Loucy (cell line): ENCODE measurements around the gene ZNRD2.
A peak's percentile ranks its signal among the peaks of the same experiment; 100 is the strongest.

Experiments used
- H2AFZ ChIP-seq: fragments of 200-600 bp; sonication (generic); 2 replicates; pipeline ENCODE4 v1.6.0; 2016; ENCODE audit warnings: antibody characterized with exemption, mild to moderate bottlenecking, low read length, moderate library complexity
- H3F3A ChIP-seq: fragments of 200-600 bp; 2 replicates; pipeline ENCODE4 v1.6.0; 2016; ENCODE audit warnings: antibody characterized with exemption, low read depth, mild to moderate bottlenecking
- H3K27me3 ChIP-seq: fragments of 200-600 bp; sonication (generic); 2 replicates; pipeline ENCODE4 v1.6.1; 2014; ENCODE audit warnings: low read length, mild to moderate bottlenecking; ENCODE audit not compliant: insufficient read depth, poor library complexity, severe bottlenecking
- H3K36me3 ChIP-seq: fragments of 200-600 bp; sonication (generic); 2 replicates; pipeline ENCODE4 v1.6.1; 2016; ENCODE audit warnings: low read length; ENCODE audit not compliant: insufficient read depth
- H3K4me1 ChIP-seq: fragments of 200-600 bp; sonication (generic); 2 replicates; pipeline ENCODE4 v1.5.1; 2014; ENCODE audit warnings: low read length, mild to moderate bottlenecking; ENCODE audit not compliant: insufficient read depth, poor library complexity, severe bottlenecking
- H3K4me2 ChIP-seq: fragments of 200-600 bp; sonication (generic); 2 replicates; pipeline ENCODE4 v1.6.0; 2014; ENCODE audit warnings: antibody characterized with exemption, low read length, low read depth, mild to moderate bottlenecking; ENCODE audit not compliant: poor library complexity, severe bottlenecking
- H3K4me3 ChIP-seq: fragments of 200-600 bp; sonication (generic); 2 replicates; pipeline ENCODE4 v1.5.1; 2014; ENCODE audit warnings: low read length, mild to moderate bottlenecking, mixed read lengths; ENCODE audit not compliant: poor library complexity, severe bottlenecking
- H3K79me2 ChIP-seq: fragments of 200-600 bp; sonication (generic); 2 replicates; pipeline ENCODE4 v1.6.1; 2014; ENCODE audit warnings: low read length; ENCODE audit not compliant: insufficient read depth
- H3K9ac ChIP-seq: fragments of 200-600 bp; sonication (generic); 2 replicates; pipeline ENCODE4 v1.6.0; 2014; ENCODE audit warnings: mild to moderate bottlenecking, low read depth, low read length, moderate library complexity; ENCODE audit not compliant: poor library complexity, severe bottlenecking
- H3K9me2 ChIP-seq: fragments of 200-600 bp; sonication (generic); replicated peaks from 2 replicates; pipeline ENCODE4 v1.6.1; 2016; ENCODE audit warnings: low read depth, low read length, mixed read lengths
- H3K9me3 ChIP-seq: fragments of 200-600 bp; sonication (generic); 2 replicates; pipeline ENCODE4 v1.6.1; 2014; ENCODE audit warnings: mild to moderate bottlenecking, antibody characterized with exemption, low read length, low read depth; ENCODE audit not compliant: insufficient read depth
- H4K20me1 ChIP-seq: fragments of 200-600 bp; sonication (generic); 2 replicates; pipeline ENCODE4 v1.6.0; 2014; ENCODE audit warnings: antibody characterized with exemption, low read length, mild to moderate bottlenecking; ENCODE audit not compliant: insufficient read depth, poor library complexity, severe bottlenecking
- EZH2phosphoT487 ChIP-seq: fragments of 200-600 bp; IDR thresholded peaks from 2 replicates; pipeline ENCODE4 v1.6.1; 2018; ENCODE audit warnings: antibody characterized with exemption, mild to moderate bottlenecking, moderate library complexity, borderline replicate concordance
- TF ChIP-seq, protein P1 (sequence below): fragments of 200-600 bp; sonication (generic); conservative IDR thresholded peaks from 2 replicates; pipeline ENCODE4 v1.5.1; 2014; ENCODE audit warnings: mild to moderate bottlenecking, antibody characterized with exemption, low read length

The ZNRD2 gene

GRCh38 chr11:65606876-65607613 lies 36.8 kb downstream of the ZNRD2 start:
- H3F3A ChIP-seq: no peaks in the 10 kb centered on the region
- H4K20me1 ChIP-seq: peaks cover 22% of the 10 kb centered on the region
- H3K9ac ChIP-seq: no peak overlapping the region
- no peak overlapping the region for H3K4me3 ChIP-seq
- no peak overlapping the region for H3K4me2 ChIP-seq
- peaks cover 42% of the 10 kb centered on the region for H3K79me2 ChIP-seq
- H3K27me3 ChIP-seq: no peaks in the 10 kb centered on the region
- peaks cover 41% of the 10 kb centered on the region; the same call in 1 of the 2 replicates for H3K36me3 ChIP-seq
- H2AFZ ChIP-seq: no peak overlapping the region
- peaks cover 29% of the 10 kb centered on the region for H3K4me1 ChIP-seq
- H3K9me3 ChIP-seq: no peaks in the 10 kb centered on the region
- H3K9me2 ChIP-seq: no peaks in the 10 kb centered on the region
- TF ChIP-seq, protein P1, sequence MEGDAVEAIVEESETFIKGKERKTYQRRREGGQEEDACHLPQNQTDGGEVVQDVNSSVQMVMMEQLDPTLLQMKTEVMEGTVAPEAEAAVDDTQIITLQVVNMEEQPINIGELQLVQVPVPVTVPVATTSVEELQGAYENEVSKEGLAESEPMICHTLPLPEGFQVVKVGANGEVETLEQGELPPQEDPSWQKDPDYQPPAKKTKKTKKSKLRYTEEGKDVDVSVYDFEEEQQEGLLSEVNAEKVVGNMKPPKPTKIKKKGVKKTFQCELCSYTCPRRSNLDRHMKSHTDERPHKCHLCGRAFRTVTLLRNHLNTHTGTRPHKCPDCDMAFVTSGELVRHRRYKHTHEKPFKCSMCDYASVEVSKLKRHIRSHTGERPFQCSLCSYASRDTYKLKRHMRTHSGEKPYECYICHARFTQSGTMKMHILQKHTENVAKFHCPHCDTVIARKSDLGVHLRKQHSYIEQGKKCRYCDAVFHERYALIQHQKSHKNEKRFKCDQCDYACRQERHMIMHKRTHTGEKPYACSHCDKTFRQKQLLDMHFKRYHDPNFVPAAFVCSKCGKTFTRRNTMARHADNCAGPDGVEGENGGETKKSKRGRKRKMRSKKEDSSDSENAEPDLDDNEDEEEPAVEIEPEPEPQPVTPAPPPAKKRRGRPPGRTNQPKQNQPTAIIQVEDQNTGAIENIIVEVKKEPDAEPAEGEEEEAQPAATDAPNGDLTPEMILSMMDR: no peak
- no peak for TF ChIP-seq EZH2phosphoT487

DNA sequence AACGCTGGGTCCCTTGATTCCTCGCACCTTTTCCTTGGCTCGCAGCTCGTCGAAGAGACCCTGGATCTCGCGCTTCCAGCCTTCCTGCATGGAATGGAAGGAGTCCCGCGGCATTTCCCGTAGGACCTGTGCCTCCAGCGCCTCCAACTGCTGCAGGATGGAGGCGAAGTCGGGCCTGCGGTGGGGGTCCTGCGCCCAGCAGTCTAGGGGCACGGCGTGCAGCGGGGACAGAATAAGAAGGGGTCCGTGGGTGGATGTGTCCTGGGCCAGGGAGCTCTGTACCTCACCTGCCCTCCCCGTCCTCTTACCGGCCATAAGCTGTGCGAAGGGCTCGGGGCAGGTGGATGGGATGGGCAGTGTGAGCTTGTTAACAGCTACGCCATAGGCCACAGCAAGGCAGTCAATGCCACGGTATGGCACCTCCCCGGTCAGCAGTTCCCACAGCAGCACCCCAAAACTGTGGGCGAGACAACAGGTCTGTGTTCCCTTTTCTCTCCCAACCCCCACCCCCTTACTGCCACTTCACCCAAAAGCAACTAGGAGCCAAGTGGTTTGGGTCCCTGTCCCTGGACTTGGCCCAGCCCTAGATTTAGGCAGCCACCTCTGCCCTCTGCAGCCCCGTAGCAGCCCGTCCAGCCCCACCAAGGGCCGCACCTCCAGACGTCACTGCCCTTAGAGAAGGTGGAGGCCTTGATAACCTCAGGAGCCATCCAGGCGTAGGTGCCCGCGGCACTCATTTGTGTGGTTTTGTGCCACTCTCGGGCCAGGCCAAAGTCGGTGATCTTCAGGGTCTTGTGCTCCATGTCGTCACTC lies 37.5 kb downstream of the ZNRD2 start:
- peaks cover 37% of the 10 kb centered on the region for H3K4me1 ChIP-seq
- peaks cover 41% of the 10 kb centered on the region; the same call in 1 of the 2 replicates for H3K36me3 ChIP-seq

GRCh38 chr11:65609229-65609628 lies 39.0 kb downstream of the ZNRD2 start:
- peaks cover 28% of the 10 kb centered on the region; the same call in 1 of the 2 replicates for H3K36me3 ChIP-seq
- peaks cover 41% of the 10 kb centered on the region for H4K20me1 ChIP-seq
- TF ChIP-seq, protein P1: no peak
- no peak for TF ChIP-seq EZH2phosphoT487
- no peaks in the 10 kb centered on the region for H3F3A ChIP-seq
- peaks cover 64% of the 10 kb centered on the region for H3K79me2 ChIP-seq
- H3K4me2 ChIP-seq: peak overlapping the region; percentile 94
- peak overlapping the region; percentile 99 for H3K9ac ChIP-seq
- no peaks in the 10 kb centered on the region for H3K9me2 ChIP-seq
- H3K9me3 ChIP-seq: no peaks in the 10 kb centered on the region
- peak overlapping the region; percentile 77 for H3K4me3 ChIP-seq
- peaks cover 40% of the 10 kb centered on the region for H3K4me1 ChIP-seq
- no peaks in the 10 kb centered on the region for H3K27me3 ChIP-seq
- no peak overlapping the region for H2AFZ ChIP-seq

More for the DNA sequence above, 37.5 kb downstream of the ZNRD2 start:
- Histone ChIP-seq H3K9ac (no peak overlapping the region), H4K20me1 (peaks cover 30% of the 10 kb centered on the region), H3K27me3 (no peaks in the 10 kb centered on the region), H3K4me2 (no peak overlapping the region), H3K4me3 (no peak overlapping the region), H3K9me3 (no peaks in the 10 kb centered on the region), H2AFZ (no peak overlapping the region), H3F3A (no peaks in the 10 kb centered on the region), H3K79me2 (peaks cover 49% of the 10 kb centered on the region), H3K9me2 (no peaks in the 10 kb centered on the region)
- TF ChIP-seq, protein P1: no peak
- TF ChIP-seq EZH2phosphoT487: no peak
